Trophoblast cell (in vitro differentiated cells and primary cell): Measurements from ENCODE around the gene SUDS3.

ENCODE experiments used
- DNase-seq, 2 donors: peaks; one replicate each; pipeline ENCODE4 v3.0.0-alpha.2; 2016
- H2AFZ ChIP-seq: 2 replicates; pipeline ENCODE4 v1.6.1; 2013; ENCODE audit warnings: low read length, moderate library complexity, mild to moderate bottlenecking; ENCODE audit not compliant: insufficient read depth, poor library complexity
- H2AK5ac ChIP-seq: 2 replicates; pipeline ENCODE4 v1.6.1; 2013; ENCODE audit warnings: mild to moderate bottlenecking, low read length
- H2BK120ac ChIP-seq: 2 replicates; pipeline ENCODE4 v1.6.1; 2013; ENCODE audit warnings: low read length, mild to moderate bottlenecking, moderate library complexity; ENCODE audit not compliant: insufficient read depth, poor library complexity
- H2BK12ac ChIP-seq: 2 replicates; pipeline ENCODE4 v1.6.1; 2013; ENCODE audit warnings: mild to moderate bottlenecking, low read length, moderate library complexity
- H2BK5ac ChIP-seq: 2 replicates; pipeline ENCODE4 v1.6.1; 2013; ENCODE audit warnings: low read length, low read depth, moderate library complexity, mild to moderate bottlenecking; ENCODE audit not compliant: poor library complexity
- H3K14ac ChIP-seq: 2 replicates; pipeline ENCODE4 v1.6.1; 2013; ENCODE audit warnings: mild to moderate bottlenecking, low read length
- H3K18ac ChIP-seq: 2 replicates; pipeline ENCODE4 v1.6.1; 2013; ENCODE audit warnings: mild to moderate bottlenecking, low read length
- H3K23ac ChIP-seq: 2 replicates; pipeline ENCODE4 v1.6.1; 2013; ENCODE audit warnings: low read length
- H3K27ac ChIP-seq: 2 replicates; pipeline ENCODE4 v1.5.1; 2013; ENCODE audit warnings: low read depth, mild to moderate bottlenecking, inconsistent platforms, low read length, moderate library complexity
- H3K27me3 ChIP-seq: 2 replicates; pipeline ENCODE4 v1.6.1; 2013; ENCODE audit warnings: inconsistent platforms, mild to moderate bottlenecking, low read length, moderate library complexity; ENCODE audit not compliant: insufficient read depth
- H3K36me3 ChIP-seq, 2 experiments: 1 replicate in 1 of 2; 2 replicates in 1 of 2; pipeline ENCODE4 v1.6.1; 2013; ENCODE audit warnings: low read length in 2 of 2, mild to moderate bottlenecking in 2 of 2, moderate library complexity in 1 of 2; ENCODE audit not compliant: insufficient read depth in 2 of 2, control insufficient read depth in 1 of 2
- H3K4ac ChIP-seq: 2 replicates; pipeline ENCODE4 v1.6.1; 2013; ENCODE audit warnings: low read depth, mild to moderate bottlenecking, low read length, moderate library complexity
- H3K4me1 ChIP-seq, 2 experiments: 1 replicate in 1 of 2; 2 replicates in 1 of 2; pipeline ENCODE4 v1.6.1; 2013; ENCODE audit warnings: low read length in 2 of 2, mild to moderate bottlenecking in 2 of 2, moderate library complexity in 1 of 2; ENCODE audit not compliant: insufficient read depth in 2 of 2, control insufficient read depth in 1 of 2
- H3K4me2 ChIP-seq: 2 replicates; pipeline ENCODE4 v1.6.1; 2013; ENCODE audit warnings: inconsistent platforms, mild to moderate bottlenecking, low read length, moderate library complexity
- H3K4me3 ChIP-seq: 2 replicates; pipeline ENCODE4 v1.5.1; 2013; ENCODE audit warnings: mild to moderate bottlenecking, low read depth, low read length, inconsistent platforms
- H3K79me1 ChIP-seq: one replicate; pipeline ENCODE4 v1.6.1; 2013; ENCODE audit warnings: low read length
- H3K79me2 ChIP-seq: 2 replicates; pipeline ENCODE4 v1.6.1; 2013; ENCODE audit warnings: low read length, mild to moderate bottlenecking; ENCODE audit not compliant: control insufficient read depth, insufficient read depth, poor library complexity
- H3K9ac ChIP-seq: 2 replicates; pipeline ENCODE4 v1.6.1; 2013; ENCODE audit warnings: mild to moderate bottlenecking, low read length
- H3K9me3 ChIP-seq: 2 replicates; pipeline ENCODE4 v1.6.1; 2013; ENCODE audit warnings: low read depth, mild to moderate bottlenecking, control low read depth, inconsistent platforms, low read length; ENCODE audit not compliant: insufficient read depth
- H4K12ac ChIP-seq: 2 replicates; pipeline ENCODE4 v1.6.1; 2013; ENCODE audit warnings: low read depth, mild to moderate bottlenecking, low read length, moderate library complexity
- H4K8ac ChIP-seq: 2 replicates; pipeline ENCODE4 v1.6.1; 2013; ENCODE audit warnings: low read depth, mild to moderate bottlenecking, low read length, moderate library complexity
- H4K91ac ChIP-seq: one replicate; pipeline ENCODE4 v1.6.1; 2013; ENCODE audit warnings: low read depth, mild to moderate bottlenecking, low read length, moderate library complexity
- WGBS: extraction: QIAGEN DNeasy Blood & Tissue Kit; methylation state at CpG from one replicate; pipeline ENCODE4 v1.1.7; 2013; ENCODE audit warnings: missing lambda C conversion rate; ENCODE audit not compliant: insufficient read length, insufficient coverage; ENCODE audit errors: extremely low coverage; 5-methylcytosine and 5-hydroxymethylcytosine counted together

The SUDS3 gene

DNA sequence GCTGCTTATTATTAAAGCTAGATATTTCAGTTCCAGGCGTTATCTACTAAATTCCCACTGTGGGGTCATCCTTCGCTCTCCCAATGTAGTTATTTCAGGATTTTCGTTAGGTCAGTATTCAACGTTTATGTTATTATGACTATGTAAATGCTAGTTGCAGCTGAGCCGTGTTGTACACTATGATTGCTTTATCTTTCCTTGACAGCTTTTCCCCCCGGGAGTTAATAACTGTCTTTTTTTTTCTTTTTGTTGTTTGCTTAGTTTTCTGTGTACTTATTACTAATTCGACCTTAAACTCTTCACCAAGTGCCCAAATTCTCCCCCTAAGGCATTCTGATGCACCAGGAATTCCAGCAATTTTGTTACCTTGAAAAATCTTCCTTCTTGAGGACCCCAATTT, 48.5 kb downstream of the SUDS3 start:
- H3K4ac ChIP-seq: no peak overlapping the region
- no peaks in the 10 kb centered on the region for H3K9me3 ChIP-seq
- H3K27ac ChIP-seq: no peak overlapping the region
- H2BK12ac ChIP-seq: no peak overlapping the region
- no CpG with 5 or more reads among the region's 7 CpGs for WGBS
- no peak overlapping the region for H3K4me3 ChIP-seq
- no peak overlapping the region for H3K18ac ChIP-seq
- no peak overlapping the region for H2BK5ac ChIP-seq
- no peak overlapping the region for H3K23ac ChIP-seq
- no peak overlapping the region for H2AK5ac ChIP-seq
- H3K36me3 ChIP-seq: no peaks in the 10 kb centered on the region
- H3K14ac ChIP-seq: no peak overlapping the region
- H3K27me3 ChIP-seq: no peaks in the 10 kb centered on the region
- H3K79me2 ChIP-seq: no peaks in the 10 kb centered on the region
- H2AFZ ChIP-seq: no peak overlapping the region
- no peak overlapping the region for H2BK120ac ChIP-seq
- H3K4me1 ChIP-seq: no peaks in the 10 kb centered on the region
- H3K9ac ChIP-seq: no peak overlapping the region
- H4K8ac ChIP-seq: no peak overlapping the region
- no peak for DNase-seq
- no peaks in the 10 kb centered on the region for H3K79me1 ChIP-seq
- H4K91ac ChIP-seq: no peak overlapping the region
- no peak overlapping the region for H3K4me2 ChIP-seq
- H4K12ac ChIP-seq: no peak overlapping the region

GRCh38 chr12:118425364-118425763, 49.0 kb downstream of the SUDS3 start:
- no peak overlapping the region for H3K23ac ChIP-seq
- no peak for DNase-seq
- H3K79me1 ChIP-seq: no peaks in the 10 kb centered on the region
- no peak overlapping the region for H4K8ac ChIP-seq
- no peaks in the 10 kb centered on the region for H3K36me3 ChIP-seq
- H3K4me3 ChIP-seq: no peak overlapping the region
- no peaks in the 10 kb centered on the region for H3K27me3 ChIP-seq
- no peak overlapping the region for H2AK5ac ChIP-seq
- H2BK120ac ChIP-seq: no peak overlapping the region
- H2BK5ac ChIP-seq: no peak overlapping the region
- H2AFZ ChIP-seq: no peak overlapping the region
- H3K4ac ChIP-seq: no peak overlapping the region
- H4K91ac ChIP-seq: no peak overlapping the region
- WGBS: no CpG with 5 or more reads among the region's 4 CpGs
- H3K18ac ChIP-seq: no peak overlapping the region
- no peak overlapping the region for H3K9ac ChIP-seq
- no peak overlapping the region for H3K27ac ChIP-seq
- H3K9me3 ChIP-seq: no peaks in the 10 kb centered on the region
- no peaks in the 10 kb centered on the region for H3K4me1 ChIP-seq
- H3K4me2 ChIP-seq: no peak overlapping the region
- H3K79me2 ChIP-seq: no peaks in the 10 kb centered on the region
- no peak overlapping the region for H2BK12ac ChIP-seq
- H3K14ac ChIP-seq: no peak overlapping the region
- no peak overlapping the region for H4K12ac ChIP-seq

GRCh38 chr12:118427819-118428218, 51.5 kb downstream of the SUDS3 start:
- Histone ChIP-seq H3K14ac (no peak overlapping the region), H3K4me2 (no peak overlapping the region), H3K23ac (no peak overlapping the region), H3K36me3 (no peaks in the 10 kb centered on the region), H3K79me1 (no peaks in the 10 kb centered on the region), H3K79me2 (no peaks in the 10 kb centered on the region), H2AK5ac (no peak overlapping the region), H3K4ac (no peak overlapping the region), H3K27me3 (no peaks in the 10 kb centered on the region), H4K12ac (no peak overlapping the region), H2AFZ (no peak overlapping the region), H2BK5ac (no peak overlapping the region), H2BK120ac (no peak overlapping the region), H3K4me3 (no peak overlapping the region), H4K8ac (no peak overlapping the region), H3K4me1 (no peaks in the 10 kb centered on the region), H3K9me3 (no peaks in the 10 kb centered on the region), H3K27ac (no peak overlapping the region), H2BK12ac (no peak overlapping the region), H3K9ac (no peak overlapping the region), H4K91ac (no peak overlapping the region), H3K18ac (no peak overlapping the region)
- no CpG with 5 or more reads among the region's 3 CpGs for WGBS
- no peak for DNase-seq

DNA sequence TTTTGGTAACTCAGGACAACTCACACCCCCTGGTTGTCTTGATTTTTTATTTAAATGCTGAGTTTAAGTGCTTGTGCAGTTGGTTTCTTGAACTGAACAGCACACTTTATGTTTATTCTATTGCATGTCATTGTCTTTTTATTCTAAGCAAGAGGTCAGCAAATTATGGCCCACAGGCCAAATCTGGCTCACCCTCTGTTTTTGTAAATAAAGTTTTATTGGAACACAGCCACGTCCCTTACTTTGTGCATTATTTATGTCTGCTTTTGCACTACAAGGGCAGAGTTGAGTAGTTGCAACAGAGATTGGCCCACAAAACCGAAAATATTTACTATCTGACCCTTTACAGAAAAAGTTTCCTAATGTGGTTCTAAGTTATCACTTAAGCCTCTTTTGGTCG, 52.3 kb downstream of the SUDS3 start:
- no peak overlapping the region for H3K14ac ChIP-seq
- H3K4ac ChIP-seq: no peak overlapping the region
- no peak overlapping the region for H2BK120ac ChIP-seq
- no peak overlapping the region for H4K8ac ChIP-seq
- H3K9me3 ChIP-seq: no peaks in the 10 kb centered on the region
- no peak overlapping the region for H2BK5ac ChIP-seq
- no peak overlapping the region for H3K4me2 ChIP-seq
- H3K9ac ChIP-seq: no peak overlapping the region
- H3K36me3 ChIP-seq: no peaks in the 10 kb centered on the region
- H3K4me1 ChIP-seq: no peaks in the 10 kb centered on the region
- H3K79me2 ChIP-seq: no peaks in the 10 kb centered on the region
- no peak overlapping the region for H3K23ac ChIP-seq
- no peak overlapping the region for H2AFZ ChIP-seq
- H3K27ac ChIP-seq: no peak overlapping the region
- no peak overlapping the region for H4K91ac ChIP-seq
- 100% methylated on average over 1 of the region's 3 CpGs for WGBS
- H3K79me1 ChIP-seq: no peaks in the 10 kb centered on the region
- H3K18ac ChIP-seq: no peak overlapping the region
- H4K12ac ChIP-seq: no peak overlapping the region
- DNase-seq: no peak
- H2BK12ac ChIP-seq: no peak overlapping the region
- no peaks in the 10 kb centered on the region for H3K27me3 ChIP-seq
- no peak overlapping the region for H3K4me3 ChIP-seq
- H2AK5ac ChIP-seq: no peak overlapping the region
